ENCODE results near the gene MOAP1.
"Not testable (repeated sequence)": the region's sequence is repeated elsewhere in the genome, so short reads cannot be mapped to it uniquely, and the experiment has no call there.

The MOAP1 gene, protein sequence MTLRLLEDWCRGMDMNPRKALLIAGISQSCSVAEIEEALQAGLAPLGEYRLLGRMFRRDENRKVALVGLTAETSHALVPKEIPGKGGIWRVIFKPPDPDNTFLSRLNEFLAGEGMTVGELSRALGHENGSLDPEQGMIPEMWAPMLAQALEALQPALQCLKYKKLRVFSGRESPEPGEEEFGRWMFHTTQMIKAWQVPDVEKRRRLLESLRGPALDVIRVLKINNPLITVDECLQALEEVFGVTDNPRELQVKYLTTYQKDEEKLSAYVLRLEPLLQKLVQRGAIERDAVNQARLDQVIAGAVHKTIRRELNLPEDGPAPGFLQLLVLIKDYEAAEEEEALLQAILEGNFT
- total RNA-seq: 39.9 to 141 (median 61.3) reads per million in 9 experiments

- Mint-ChIP-seq H3K4me3 (peak within 1 kb of the TSS; percentile 88 to 91), H3K36me3 (ENCODE audit: insufficient read depth) (peaks cover 39% of the 10 kb centered on the region), H3K9me3 (no peaks in the 10 kb centered on the region), H3K4me1 (ENCODE audit: low read depth in 2 of 2) (peaks cover 25 to 32% of the 10 kb centered on the region in 2 donors), H3K27me3 (no peaks in the 10 kb centered on the region), H3K27ac (peak within 1 kb of the TSS; percentile 90 to 94)
- ATAC-seq (replicated peaks) (peak; percentile 88), DNase-seq (peak; percentile 84 to 89 (median 87))
These were observed at the start of gene MOAP1, which contains the start of gene LYSET for GRCh38 chr14:93184391-93185348. Gene MOAP1, minus strand, starts transcription at chr14:93184897. Its CDS starts 655 bp downstream, at chr14:93184242. Gene LYSET, plus strand, starts transcription at chr14:93185317. Its CDS starts 89 bp downstream, at chr14:93185406.

DNA sequence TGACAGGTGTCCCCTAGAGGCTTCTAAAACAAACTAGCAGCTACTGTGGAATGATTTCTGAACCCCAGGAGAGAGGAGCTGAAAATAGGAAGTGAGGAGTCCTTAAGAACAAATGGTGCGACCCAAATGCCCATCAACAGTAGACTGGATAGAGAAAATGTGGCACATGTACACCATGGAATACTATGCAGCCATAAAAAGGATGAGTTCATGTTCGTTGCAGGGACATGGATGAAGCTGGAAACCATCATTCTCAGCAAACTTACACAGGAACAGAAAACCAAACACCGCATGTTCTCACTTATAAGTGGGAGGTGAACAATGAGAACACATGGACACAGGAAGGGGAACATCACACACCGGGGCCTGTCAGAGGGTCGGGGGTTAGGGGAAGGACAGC is 48.4 kb upstream of the MOAP1 start:
- not testable (repeated sequence) for H3K4me3 Mint-ChIP-seq; DNase-seq; ATAC-seq (replicated peaks); H3K27ac Mint-ChIP-seq; H3K9me3 Mint-ChIP-seq
- Mint-ChIP-seq H3K4me1 (ENCODE audit: low read depth in 2 of 2) (peaks cover 7 to 17% of the 10 kb centered on the region in 2 donors), H3K36me3 (ENCODE audit: insufficient read depth) (peaks cover 14% of the 10 kb centered on the region), H3K27me3 (peaks cover 8 to 14% of the 10 kb centered on the region in 2 donors)

- Mint-ChIP-seq H3K4me1 (ENCODE audit: low read depth in 2 of 2) (peaks cover 7 to 17% of the 10 kb centered on the region in 2 donors), H3K4me3 (no peak overlapping the region), H3K27ac (no peak overlapping the region), H3K27me3 (peaks cover 8 to 14% of the 10 kb centered on the region in 2 donors), H3K9me3 (no peaks in the 10 kb centered on the region), H3K36me3 (ENCODE audit: insufficient read depth) (peaks cover 23% of the 10 kb centered on the region)
- no peak for DNase-seq
- no peak for ATAC-seq (replicated peaks)
These were observed 47.5 kb upstream of the MOAP1 start for GRCh38 chr14:93232159-93232558.

DNA sequence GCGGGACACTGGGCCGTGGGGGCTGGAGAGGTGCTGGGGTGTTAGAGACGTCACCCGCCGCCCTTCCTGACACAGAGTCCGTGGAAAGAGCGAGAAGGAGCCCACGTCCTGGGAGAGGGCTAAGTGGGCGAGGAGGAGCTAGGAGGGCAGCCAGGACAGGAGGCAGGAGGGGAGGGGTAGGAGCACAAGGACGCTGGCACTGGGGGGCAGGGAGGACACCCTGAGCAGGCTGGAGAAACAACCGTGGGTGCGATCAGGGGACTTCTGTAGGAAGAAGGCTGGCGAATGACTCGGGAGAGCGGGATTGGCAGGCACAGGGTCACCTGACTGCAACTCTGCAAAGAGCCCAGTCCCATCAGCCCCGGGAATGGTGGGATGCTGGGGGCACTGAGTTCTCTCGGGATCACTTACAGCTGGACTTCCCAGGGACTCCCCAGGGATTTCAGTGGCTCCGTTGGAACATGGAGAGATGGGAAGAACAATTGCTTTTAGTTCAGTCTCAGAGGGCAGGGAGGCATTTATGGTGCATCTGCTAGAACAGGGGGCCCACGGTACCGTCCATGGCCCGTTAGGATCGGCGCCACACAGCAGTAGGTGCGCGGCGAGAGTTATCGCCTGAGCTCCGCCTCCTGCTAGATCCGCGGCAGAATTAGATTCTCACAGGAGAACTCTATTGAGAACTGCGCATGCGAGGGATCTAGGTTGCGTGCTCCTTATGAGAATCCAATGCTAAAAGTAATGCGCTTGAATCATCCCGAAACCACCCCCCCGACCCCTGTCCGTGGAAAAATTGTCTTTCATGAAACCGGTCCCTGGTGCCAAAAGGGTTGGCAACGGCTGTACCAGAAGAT is 46.7 kb upstream of the MOAP1 start:
- Mint-ChIP-seq H3K4me1 (ENCODE audit: low read depth in 2 of 2) (peaks cover 7 to 17% of the 10 kb centered on the region in 2 donors), H3K9me3 (no peaks in the 10 kb centered on the region), H3K4me3 (peak overlapping the region; percentile 58 to 73), H3K27me3 (peaks cover 8 to 14% of the 10 kb centered on the region in 2 donors), H3K27ac (no peak overlapping the region), H3K36me3 (ENCODE audit: insufficient read depth) (peaks cover 31% of the 10 kb centered on the region)
- DNase-seq (no peak), ATAC-seq (replicated peaks) (no peak)

DNA sequence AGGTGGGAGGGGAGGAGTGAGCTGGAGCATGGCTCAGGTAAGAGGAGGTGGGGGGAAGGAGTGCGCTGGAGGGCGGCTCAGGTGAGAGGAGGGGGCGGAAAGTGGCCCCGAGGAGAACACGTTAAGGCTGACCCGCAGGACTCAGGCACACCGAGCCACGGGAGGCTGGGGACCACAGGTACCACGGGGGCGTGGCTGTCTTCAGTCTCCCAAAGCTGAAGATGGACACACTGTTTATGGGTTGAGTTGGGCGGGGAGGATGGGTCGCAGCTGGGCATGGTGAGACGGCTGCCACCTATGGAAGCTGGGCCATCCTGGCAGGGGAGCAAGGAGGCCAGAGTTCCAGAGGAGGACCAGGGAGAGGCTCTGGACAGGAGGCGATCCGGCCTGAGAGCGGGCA is 45.8 kb upstream of the MOAP1 start:
- Mint-ChIP-seq H3K4me1 (ENCODE audit: low read depth in 2 of 2) (peaks cover 7 to 17% of the 10 kb centered on the region in 2 donors), H3K4me3 (peak overlapping the region in 1 of 2 donors; percentile 73), H3K27ac (no peak overlapping the region), H3K27me3 (peaks cover 8 to 14% of the 10 kb centered on the region in 2 donors), H3K36me3 (ENCODE audit: insufficient read depth) (peaks cover 34% of the 10 kb centered on the region), H3K9me3 (no peaks in the 10 kb centered on the region)
- no peak for DNase-seq
- no peak for ATAC-seq (replicated peaks)

GRCh38 chr14:93228550-93228949 is 43.9 kb upstream of the MOAP1 start:
- Mint-ChIP-seq H3K27ac (no peak overlapping the region), H3K4me3 (no peak overlapping the region), H3K9me3 (no peaks in the 10 kb centered on the region), H3K4me1 (ENCODE audit: low read depth in 2 of 2) (peaks cover 5 to 17% of the 10 kb centered on the region in 2 donors), H3K27me3 (peaks cover 8 to 14% of the 10 kb centered on the region in 2 donors), H3K36me3 (ENCODE audit: insufficient read depth) (peaks cover 49% of the 10 kb centered on the region)
- no peak for ATAC-seq (replicated peaks)
- DNase-seq: no peak

DNA sequence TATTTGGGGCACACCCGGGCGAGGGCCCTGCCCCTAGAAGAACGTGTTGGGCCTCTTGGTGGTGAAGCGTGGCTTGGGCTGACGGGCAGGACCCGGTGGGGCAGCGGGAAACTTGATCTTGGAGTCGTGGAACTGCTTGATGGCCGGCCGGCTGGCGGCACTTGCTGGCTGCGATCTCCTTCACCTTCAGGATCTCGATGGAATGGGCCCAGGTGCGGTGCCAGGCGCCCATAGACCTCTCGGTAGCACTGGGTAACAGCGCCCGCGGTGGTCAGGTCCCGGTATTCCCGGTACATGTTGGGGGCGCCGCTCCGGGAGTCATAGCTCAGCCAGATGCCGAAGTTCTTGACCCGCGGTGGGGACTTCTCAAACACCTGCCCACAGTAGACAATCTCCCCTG is 38.9 kb upstream of the MOAP1 start:
- Mint-ChIP-seq H3K4me1 (ENCODE audit: low read depth in 2 of 2) (no peaks in the 10 kb centered on the region), H3K36me3 (ENCODE audit: insufficient read depth) (peaks cover 75% of the 10 kb centered on the region), H3K9me3 (no peaks in the 10 kb centered on the region), H3K27ac (no peak overlapping the region), H3K27me3 (no peaks in the 10 kb centered on the region), H3K4me3 (no peak overlapping the region)
- no peak for DNase-seq
- no peak for ATAC-seq (replicated peaks)

GRCh38 chr14:93220509-93220908 is 35.8 kb upstream of the MOAP1 start:
- ATAC-seq (replicated peaks) (no peak), DNase-seq (no peak)
- H3K36me3 Mint-ChIP-seq (ENCODE audit: insufficient read depth): peaks cover 61% of the 10 kb centered on the region
- no peaks in the 10 kb centered on the region for H3K9me3 Mint-ChIP-seq
- no peaks in the 10 kb centered on the region for H3K27me3 Mint-ChIP-seq
- no peaks in the 10 kb centered on the region for H3K4me1 Mint-ChIP-seq (ENCODE audit: low read depth in 2 of 2)
- no peak overlapping the region for H3K27ac Mint-ChIP-seq
- no peak overlapping the region for H3K4me3 Mint-ChIP-seq

- peaks cover 57% of the 10 kb centered on the region for H3K36me3 Mint-ChIP-seq (ENCODE audit: insufficient read depth)
- DNase-seq (peak; percentile 16 to 33 (median 33)), ATAC-seq (replicated peaks) (peak; percentile 87)
- H3K4me1 Mint-ChIP-seq (ENCODE audit: low read depth in 2 of 2): no peaks in the 10 kb centered on the region
- no peaks in the 10 kb centered on the region for H3K27me3 Mint-ChIP-seq
- no peak overlapping the region for H3K27ac Mint-ChIP-seq
- no peaks in the 10 kb centered on the region for H3K9me3 Mint-ChIP-seq
- H3K4me3 Mint-ChIP-seq: no peak overlapping the region
These were observed 34.5 kb upstream of the MOAP1 start for GRCh38 chr14:93219103-93219726.

DNA sequence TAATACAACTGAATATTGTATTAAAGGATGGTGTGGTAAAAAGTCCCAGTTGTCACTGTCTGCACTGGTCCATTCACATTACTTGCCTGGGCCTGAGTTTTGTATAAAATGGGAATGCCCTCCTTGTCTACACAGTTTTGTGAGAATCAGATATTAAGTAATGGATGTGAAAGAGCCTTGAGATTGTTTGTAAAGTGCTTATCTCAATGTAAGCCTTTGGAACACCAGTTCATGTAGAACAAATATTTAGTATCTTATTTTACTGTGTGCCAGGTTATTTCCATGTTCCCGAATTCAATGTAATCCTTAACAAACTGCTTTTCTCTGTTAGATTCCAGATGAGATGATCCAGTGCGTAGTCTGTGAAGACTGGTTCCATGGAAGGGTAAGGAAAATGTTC is 29.9 kb upstream of the MOAP1 start:
- Mint-ChIP-seq H3K27ac (no peak overlapping the region), H3K4me3 (no peak overlapping the region), H3K36me3 (ENCODE audit: insufficient read depth) (peaks cover 54% of the 10 kb centered on the region), H3K4me1 (ENCODE audit: low read depth in 2 of 2) (no peaks in the 10 kb centered on the region), H3K9me3 (no peaks in the 10 kb centered on the region), H3K27me3 (no peaks in the 10 kb centered on the region)
- no peak for ATAC-seq (replicated peaks)
- DNase-seq: no peak

- Mint-ChIP-seq H3K27me3 (no peaks in the 10 kb centered on the region), H3K36me3 (ENCODE audit: insufficient read depth) (peaks cover 45% of the 10 kb centered on the region), H3K27ac (no peak overlapping the region), H3K9me3 (no peaks in the 10 kb centered on the region), H3K4me3 (no peak overlapping the region), H3K4me1 (ENCODE audit: low read depth in 2 of 2) (peaks cover 8 to 17% of the 10 kb centered on the region in 2 donors)
- ATAC-seq (replicated peaks): no peak
- no peak for DNase-seq
These were observed 27.7 kb upstream of the MOAP1 start for GRCh38 chr14:93212432-93212831.

DNA sequence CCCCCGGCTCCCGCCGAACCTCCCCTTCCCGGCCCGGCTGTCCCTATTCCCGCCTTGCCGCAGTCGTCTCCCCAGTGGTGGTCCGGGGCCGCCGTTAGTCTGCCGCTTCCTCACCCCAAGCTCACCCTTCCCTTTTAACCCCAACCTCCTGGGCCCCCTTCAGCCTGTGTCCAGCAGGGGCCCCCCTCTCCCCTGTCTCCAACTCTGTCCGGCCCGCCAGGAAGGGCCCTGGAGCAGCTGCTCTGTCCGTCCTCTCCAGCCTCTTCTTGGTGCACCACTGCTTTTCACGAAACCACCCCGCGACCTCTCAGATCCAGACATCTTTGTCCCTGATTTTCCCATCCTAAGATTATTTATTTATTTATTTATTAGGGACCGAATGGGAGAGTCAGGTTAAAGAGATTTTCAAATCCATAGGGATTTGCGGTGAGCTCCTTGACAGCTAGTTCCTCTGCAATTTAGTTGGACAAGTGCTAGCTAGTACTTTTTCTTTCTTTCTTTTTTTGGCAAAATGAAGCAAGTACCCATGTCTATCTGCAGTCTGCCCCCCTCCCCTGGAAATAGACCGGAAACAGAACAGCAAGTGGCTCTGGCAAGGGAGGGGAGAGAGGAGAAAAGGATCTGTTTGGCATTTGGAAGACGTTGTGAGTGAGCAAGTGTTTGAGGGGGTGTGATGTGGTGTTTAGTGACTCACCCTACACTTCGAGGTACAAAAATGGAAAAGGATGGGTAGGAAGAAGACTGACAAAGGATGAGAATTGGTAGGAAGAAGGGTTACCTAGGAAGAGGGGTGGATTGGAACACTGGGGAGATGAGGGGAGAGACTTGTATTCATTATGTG is 23.0 kb upstream of the MOAP1 start:
- H3K4me3 Mint-ChIP-seq: peak overlapping the region; percentile 99 to 100
- H3K4me1 Mint-ChIP-seq (ENCODE audit: low read depth in 2 of 2): peaks cover 29 to 46% of the 10 kb centered on the region in 2 donors
- peak overlapping the region; percentile 96 to 98 for H3K27ac Mint-ChIP-seq
- DNase-seq: no peak
- H3K27me3 Mint-ChIP-seq: no peaks in the 10 kb centered on the region
- H3K9me3 Mint-ChIP-seq: no peaks in the 10 kb centered on the region
- peaks cover 28% of the 10 kb centered on the region for H3K36me3 Mint-ChIP-seq (ENCODE audit: insufficient read depth)
- ATAC-seq (replicated peaks): peak; percentile 6

Measured in effector memory CD8-positive, alpha-beta T cell (primary cell).